Measurements from ENCODE around the gene TGFBR3.

GRCh38 chr1:91842563-91842962 is 43.4 kb downstream of the TGFBR3 start:
- TF ChIP-seq NR1H2 (CRISPR knock-in tag; IDR thresholded peaks at IDR 0.05) (no peak), CTCF (IDR thresholded peaks at IDR 0.05) (no peak), TEAD4 (CRISPR knock-in tag; IDR thresholded peaks at IDR 0.05) (no peak), TEAD1 (CRISPR knock-in tag; IDR thresholded peaks at IDR 0.05) (no peak), USF2 (CRISPR knock-in tag; IDR thresholded peaks at IDR 0.05) (no peak), CREB1 (CRISPR knock-in tag; IDR thresholded peaks at IDR 0.05) (no peak), NR3C1 (CRISPR knock-in tag; conservative IDR thresholded peaks at IDR 0.05; ENCODE audit: low read depth) (no peak), CBFB (CRISPR knock-in tag; IDR thresholded peaks at IDR 0.05; ENCODE audit: low read depth) (no peak), PRDM15 (CRISPR knock-in tag; IDR thresholded peaks at IDR 0.05) (no peak), GTF2I (CRISPR knock-in tag; conservative IDR thresholded peaks at IDR 0.05) (no peak)
